Measurements from ENCODE around the gene ALK. TPM values are rescaled to one million over a fixed set of nuclear protein-coding genes. Genes with fewer than 3 reads are reported as not detected.

Gene ALK
- total RNA-seq, 1 experiment from 2014 or later = 0.06 TPM

GRCh38 chr2:29325544-29325943 is 595.8 kb downstream of the ALK start:
- DNase-seq (ENCODE audit: low read depth) = no peak

DNA sequence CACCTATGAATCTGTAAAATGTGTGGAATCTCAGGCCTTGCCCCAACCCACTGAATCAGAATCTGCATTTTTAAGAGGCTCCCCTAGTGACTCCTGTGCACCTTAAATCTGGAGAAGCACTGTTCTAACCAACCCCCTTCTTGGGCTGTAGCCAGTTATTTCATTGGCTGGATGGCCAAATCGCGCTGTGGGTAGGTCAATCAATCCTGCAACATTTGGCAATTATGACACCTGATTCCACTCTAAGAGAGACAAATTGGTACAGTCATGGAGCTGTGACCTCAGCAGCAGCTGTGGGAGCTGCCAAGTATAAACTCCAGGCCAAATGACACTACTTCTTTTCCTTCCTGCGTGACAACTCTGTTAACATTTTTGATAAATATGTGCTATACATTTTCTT is 597.4 kb downstream of the ALK start:
- no peak for DNase-seq (ENCODE audit: low read depth)

- no peak for DNase-seq (ENCODE audit: low read depth)
These were observed 598.1 kb downstream of the ALK start for GRCh38 chr2:29323301-29323700.

DNA sequence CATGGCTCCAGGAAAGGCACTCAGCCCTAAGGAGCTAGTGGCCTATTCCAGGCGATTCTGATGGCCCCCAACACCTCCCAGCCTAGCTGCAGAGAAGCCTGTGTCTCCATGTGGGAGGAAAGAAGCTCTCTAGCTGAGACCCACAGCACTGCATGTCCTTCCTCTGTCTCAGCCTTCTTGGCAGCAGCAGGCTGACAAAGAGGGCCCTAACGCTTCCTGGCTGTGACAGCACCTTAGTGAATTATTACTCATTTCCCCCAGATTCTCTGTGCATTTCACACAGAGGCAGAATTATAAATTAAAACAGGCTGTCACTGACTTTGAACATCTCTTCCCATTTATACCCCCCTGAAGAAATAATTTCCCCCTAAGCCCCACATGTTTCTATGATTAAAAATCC is 599.4 kb downstream of the ALK start:
- no peak for DNase-seq (ENCODE audit: low read depth)

DNA sequence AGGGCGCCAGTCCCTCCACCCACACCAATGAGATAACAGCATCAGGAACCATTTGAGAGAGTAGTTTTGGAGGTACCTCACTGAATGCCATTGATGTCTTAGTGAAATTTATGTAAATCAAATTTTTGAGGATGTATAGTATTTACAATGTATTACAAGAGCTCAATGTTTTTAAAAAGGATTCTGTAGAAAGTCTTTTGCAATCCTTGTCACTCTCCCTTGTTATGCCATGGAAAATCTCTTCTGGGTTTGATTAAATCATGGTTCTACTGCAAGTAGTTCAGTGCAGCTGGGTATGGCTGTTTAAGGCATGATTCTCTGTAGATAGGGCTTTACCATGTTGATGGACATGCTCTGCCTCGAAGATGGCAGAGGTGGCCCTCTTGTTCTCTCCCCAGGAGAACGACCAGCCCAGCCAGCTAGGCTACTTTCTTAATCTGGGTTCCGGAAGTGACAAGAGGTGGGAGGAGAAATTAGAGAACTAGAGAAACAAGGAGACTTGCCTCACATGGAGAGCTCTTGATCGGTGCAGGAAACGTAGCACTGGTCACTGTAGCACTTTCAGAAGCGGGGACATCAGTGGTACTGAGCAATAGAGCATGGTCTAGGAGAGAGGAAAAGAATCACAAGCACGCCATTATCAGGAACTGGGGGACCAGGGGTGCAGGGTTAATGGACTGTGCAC is 603.4 kb downstream of the ALK start:
- DNase-seq (ENCODE audit: low read depth) = no peak

DNA sequence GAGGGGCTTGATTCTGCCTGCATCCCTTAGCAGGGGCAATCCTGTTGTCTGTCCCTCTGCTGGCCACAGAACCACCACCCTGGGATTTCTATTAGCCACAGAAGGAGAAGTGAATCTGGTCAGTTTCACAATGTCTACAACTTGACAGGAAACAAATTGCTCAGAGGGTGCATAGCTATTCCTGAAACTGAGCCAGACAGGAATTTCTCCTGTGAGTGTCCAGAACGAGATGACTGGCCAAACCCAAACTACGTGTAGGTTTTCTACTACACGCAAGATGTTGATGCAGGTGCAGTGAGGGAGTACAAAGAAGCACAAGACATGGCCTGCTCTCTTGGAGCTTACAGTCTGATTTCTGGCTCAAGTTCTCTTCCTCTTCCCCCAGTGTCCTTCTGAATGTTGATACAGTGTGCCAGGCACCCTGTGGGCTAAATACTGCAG is 604.3 kb downstream of the ALK start:
- peak; percentile 20 for DNase-seq (ENCODE audit: low read depth)

GRCh38 chr2:29314816-29315571 is 606.4 kb downstream of the ALK start:
- DNase-seq (ENCODE audit: low read depth) = no peak

GRCh38 chr2:29311458-29311857 is 609.9 kb downstream of the ALK start:
- DNase-seq (ENCODE audit: low read depth) = no peak

DNA sequence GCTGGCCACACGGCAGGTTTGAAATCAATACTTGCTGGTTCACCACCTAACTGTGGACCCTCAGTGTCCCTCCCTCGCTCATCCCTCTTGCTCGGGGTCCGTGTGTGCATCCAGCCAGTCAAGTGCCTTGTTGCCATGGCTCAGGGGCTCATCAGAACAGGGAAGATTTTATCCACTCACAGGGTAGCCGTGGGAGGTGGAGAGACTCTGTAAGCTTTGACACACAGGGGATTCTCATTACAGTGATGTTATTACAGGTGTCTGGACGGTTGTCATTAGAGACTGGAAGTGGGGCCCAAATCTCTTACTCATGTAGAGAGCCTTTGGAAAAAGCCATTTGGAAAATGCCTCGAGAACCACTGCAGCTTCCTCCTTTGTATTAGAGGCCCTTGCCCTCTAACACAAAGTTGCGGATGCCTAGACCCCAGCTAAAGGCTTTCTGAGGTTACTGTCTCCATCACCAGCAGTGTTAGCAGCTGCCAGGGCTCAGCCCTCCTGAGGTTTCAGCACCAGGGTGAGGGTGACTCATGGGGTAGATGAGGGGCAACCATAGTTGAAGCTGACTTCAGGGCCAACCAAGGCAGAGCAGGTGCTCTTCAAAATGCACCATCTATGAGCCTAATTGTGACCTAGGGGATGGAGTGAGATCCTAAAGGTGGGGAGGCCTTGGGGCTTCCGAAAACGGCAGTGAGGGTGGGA is 610.6 kb downstream of the ALK start:
- peak; percentile 11 for DNase-seq (ENCODE audit: low read depth)

DNA sequence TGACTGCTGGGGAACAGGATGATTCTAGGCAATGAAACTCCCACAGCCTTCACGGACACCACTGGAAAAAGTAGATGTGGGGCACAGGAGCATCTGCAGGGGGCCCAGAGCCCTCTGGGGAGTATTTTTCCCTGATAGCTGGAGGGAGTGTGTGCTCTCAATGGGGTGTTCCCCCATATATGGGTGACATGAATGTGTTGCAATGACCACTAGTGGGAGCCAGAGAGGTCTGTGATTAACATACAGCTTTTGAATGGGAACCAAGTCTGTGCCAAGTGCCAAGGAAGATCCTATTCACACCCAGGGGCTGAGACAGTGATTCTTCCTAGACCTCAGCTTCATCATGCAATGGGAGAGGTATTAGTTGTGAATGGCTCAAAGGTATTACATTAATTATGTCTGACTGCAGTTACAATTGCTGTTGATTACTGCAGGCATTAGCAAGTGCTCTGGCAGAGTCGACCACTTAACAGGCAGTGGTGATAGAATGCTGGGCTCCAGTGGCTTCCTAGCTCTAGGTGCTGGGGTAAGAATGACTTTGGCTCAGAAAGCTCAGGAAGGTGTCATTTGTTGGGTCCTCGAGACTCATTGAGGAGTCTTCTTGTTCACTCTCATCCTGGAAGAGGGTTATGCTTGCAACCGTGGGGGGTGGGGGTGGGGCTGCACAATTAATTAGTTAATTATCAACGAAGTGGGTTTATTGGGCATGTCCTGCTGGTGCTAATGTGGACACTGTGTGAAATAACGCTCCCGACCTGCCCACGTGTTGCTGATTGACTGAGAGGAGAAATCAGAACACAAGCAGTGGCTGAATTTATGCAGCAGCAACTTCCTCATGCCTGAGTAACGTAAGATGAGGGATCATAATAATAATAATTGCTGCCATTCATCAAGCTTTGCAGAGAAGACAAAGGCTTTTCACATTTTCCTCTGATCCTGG is 612.0 kb downstream of the ALK start:
- peak; percentile 69 for DNase-seq (ENCODE audit: low read depth)

DNA sequence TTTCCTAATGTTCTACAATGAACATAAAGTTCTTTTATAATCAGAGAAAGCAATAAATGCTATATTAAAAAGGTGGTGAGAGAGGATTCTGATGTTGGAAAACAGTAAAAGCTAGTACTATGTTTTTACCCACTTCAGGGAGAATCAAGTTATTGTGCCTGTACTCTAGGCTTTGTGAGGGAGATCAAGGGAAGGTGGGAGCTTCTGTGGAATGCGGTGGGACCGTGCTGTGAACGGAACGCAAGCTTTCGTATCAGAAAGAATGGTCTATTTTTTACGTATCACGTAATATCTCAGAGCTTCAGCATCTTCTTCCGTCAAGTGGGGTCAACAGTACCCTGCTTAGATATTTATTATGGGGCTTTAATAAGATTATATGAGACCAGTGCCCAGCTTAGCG is 613.0 kb downstream of the ALK start:
- DNase-seq (ENCODE audit: low read depth) = no peak

DNA sequence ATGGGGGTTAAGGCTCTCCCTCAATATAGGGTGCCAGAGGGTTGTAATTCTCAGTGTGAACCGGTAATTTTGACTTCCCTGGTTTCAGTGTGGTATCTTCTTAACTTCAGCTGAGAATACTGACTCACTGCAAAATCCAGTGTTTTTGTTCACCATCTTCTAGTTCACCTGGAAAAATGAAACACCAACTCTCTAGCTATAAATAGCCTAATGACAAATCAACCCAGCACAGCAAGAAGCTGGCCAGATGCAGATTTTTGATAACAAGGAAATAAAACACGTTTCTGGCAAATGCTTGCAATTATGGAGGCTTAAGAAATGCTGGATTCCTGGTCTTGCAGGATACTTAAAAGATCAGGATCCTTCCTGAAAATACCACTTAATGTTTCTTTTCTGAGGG is 613.9 kb downstream of the ALK start:
- DNase-seq (ENCODE audit: low read depth) = no peak

DNA sequence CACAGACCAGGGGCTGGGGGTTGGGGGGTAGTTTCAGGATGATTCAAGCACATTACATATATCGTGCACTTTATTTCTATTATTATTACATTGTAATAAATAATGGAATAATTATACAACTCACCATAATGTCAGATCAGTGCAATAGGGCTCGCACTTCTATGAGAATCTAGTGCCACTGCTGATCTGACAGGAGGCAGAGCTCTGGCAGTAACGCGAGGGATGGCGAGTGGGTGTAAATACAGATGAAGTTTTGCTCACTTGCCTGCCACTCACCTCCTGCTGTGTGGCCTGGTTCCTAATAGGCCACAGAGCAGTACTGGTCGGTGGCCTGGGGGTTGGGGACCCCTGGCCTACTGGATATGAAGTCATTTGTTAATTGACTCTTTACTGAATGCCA is 615.6 kb downstream of the ALK start:
- DNase-seq (ENCODE audit: low read depth) = no peak

GRCh38 chr2:29304399-29305060 is 616.9 kb downstream of the ALK start:
- peak; percentile 79 for DNase-seq (ENCODE audit: low read depth)

DNA sequence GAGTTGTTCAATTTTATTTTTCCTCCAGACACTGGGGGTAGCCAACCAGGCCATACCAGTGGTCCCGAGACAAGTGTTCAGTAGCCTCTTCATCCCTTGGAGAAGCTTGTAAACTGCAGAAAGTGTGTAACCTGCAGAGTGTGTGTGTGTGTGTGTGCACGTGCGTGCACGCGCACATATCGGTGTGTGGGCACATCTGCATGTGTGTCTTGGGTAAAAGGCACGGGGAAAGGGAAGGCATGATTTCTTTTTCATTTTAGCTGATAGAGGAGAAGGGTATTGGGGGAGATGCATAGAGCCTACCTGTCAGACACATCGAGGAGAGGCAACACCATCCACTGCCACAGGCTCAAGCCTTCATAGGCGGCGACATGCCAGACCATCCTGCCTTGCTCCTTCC is 624.8 kb downstream of the ALK start:
- DNase-seq (ENCODE audit: low read depth) = no peak

- peak; percentile 25 for DNase-seq (ENCODE audit: low read depth)
These were observed 625.5 kb downstream of the ALK start for GRCh38 chr2:29295845-29296244.

DNA sequence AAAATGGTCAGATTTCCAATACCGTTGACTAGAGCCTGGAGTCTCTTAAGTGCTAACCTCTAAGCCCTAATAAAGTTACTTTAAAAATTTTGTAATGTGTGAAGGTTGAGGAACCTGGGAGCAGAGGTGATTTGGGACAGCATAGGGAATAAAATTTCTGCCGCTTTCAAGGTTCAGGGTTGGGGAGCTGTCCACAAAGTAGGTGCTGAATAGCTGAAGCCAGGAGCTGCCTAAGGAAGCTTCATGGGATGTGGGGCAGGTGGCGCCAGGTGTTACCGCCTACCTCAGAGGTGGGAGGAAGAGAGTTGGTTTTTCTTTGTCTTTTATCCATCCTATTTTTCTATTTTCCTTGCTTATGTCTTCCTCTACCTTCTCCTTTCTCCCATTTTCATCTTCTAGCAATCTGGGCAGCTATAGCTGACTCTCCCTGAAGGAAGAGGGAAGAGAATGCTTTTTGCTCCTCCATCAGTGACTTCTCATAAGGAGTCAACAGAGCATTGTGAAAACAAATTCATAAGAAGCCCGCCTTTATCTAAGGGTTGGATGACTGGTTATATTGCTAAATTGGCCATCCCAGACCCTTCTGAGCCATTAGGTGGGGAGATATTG is 627.5 kb downstream of the ALK start:
- peak; percentile 20 for DNase-seq (ENCODE audit: low read depth)

- DNase-seq (ENCODE audit: low read depth) = no peak
These were observed 630.9 kb downstream of the ALK start for GRCh38 chr2:29290293-29291047.

DNA sequence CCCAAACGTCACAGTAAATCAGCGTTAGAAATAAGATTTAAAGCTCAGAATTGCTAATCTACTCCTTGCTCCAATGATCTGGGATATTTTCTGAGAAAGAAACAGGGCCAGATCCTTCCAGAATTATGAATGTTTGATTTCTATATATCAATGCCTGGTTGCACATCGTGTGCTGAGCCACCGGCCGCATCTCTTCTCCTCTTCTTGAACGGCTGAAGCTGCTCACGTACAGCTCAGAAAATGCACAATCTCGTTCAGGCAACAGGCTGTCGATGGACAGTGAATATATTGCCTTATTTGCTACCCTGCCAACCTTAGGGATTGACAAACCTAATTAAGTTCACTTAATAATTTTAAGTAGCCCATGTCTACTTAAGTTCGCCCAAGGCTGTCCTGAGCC is 636.7 kb downstream of the ALK start:
- no peak for DNase-seq (ENCODE audit: low read depth)

- no peak for DNase-seq (ENCODE audit: low read depth)
These were observed 639.5 kb downstream of the ALK start for GRCh38 chr2:29281916-29282247.

Data from LHCN-M2 (cell line).